ENCODE measurements around the gene C1QB. TPM values are rescaled to one million over a fixed set of nuclear protein-coding genes. Genes with fewer than 3 reads are reported as not detected.

C1QB gene
- total and polyA plus RNA-seq, 2 experiments from 2014 or later, result not detected

DNA sequence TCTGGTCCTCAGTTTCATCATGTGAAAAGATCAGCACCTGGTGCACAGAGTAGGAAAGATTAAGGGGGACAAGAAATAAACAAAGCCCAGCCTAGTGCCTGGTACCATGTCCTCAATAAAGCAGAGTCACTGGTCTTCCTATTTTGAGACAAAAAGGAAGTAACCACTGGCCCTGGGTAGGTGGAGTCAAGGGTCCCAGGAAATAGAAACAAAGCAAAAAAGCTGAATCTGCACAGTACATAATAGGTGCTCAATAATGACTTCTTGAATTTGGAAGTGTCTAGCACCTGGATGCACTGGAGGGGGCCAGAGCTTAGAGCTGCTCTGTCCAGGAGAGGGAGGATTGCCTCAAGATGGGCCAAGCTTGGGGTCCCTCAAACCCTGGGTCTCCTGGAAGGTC lies 55.7 kb downstream of the C1QB start:
- H3K27ac Mint-ChIP-seq, result no peak overlapping the region
- DNase-seq (ENCODE audit: low spot score), result no peak
- Histone ChIP-seq H3F3A (replicated peaks; ENCODE audit: low read depth) (no peaks in the 10 kb centered on the region), H3K27me3 (ENCODE audit: insufficient read depth) (peaks cover 29% of the 10 kb centered on the region), H2AFZ (no peak overlapping the region), H4K20me1 (replicated peaks; ENCODE audit: insufficient read depth) (no peaks in the 10 kb centered on the region), H3K36me3 (ENCODE audit: insufficient read depth) (no peaks in the 10 kb centered on the region), H3K79me2 (replicated peaks; ENCODE audit: insufficient read depth) (no peaks in the 10 kb centered on the region), H3K4me1 (ENCODE audit: insufficient read depth) (no peaks in the 10 kb centered on the region; the same call in 1 of the 2 replicates), H3K4me2 (no peak overlapping the region), H3K27ac (ENCODE audit: low read depth) (no peak overlapping the region), H3K4me3 (no peak overlapping the region), H3K9me2 (ENCODE audit: insufficient read depth) (no peaks in the 10 kb centered on the region)
- TF ChIP-seq EZH2 (IDR thresholded peaks at IDR 0.05; ENCODE audit: low read depth, unreplicated experiment) (no peak), CREB1 (CRISPR knock-in tag; IDR thresholded peaks at IDR 0.05; ENCODE audit: low read depth) (no peak), ZNF331 (CRISPR knock-in tag; IDR thresholded peaks at IDR 0.05; ENCODE audit: low read depth) (no peak), EZH2phosphoT487 (IDR thresholded peaks at IDR 0.05; ENCODE audit: unreplicated experiment) (no peak), NANOG (IDR thresholded peaks at IDR 0.05; ENCODE audit: borderline replicate concordance) (no peak), ZNF114 (CRISPR knock-in tag; IDR thresholded peaks at IDR 0.05) (no peak), POLR2AphosphoS5 (IDR thresholded peaks at IDR 0.05; ENCODE audit: low read depth) (no peak), JUNB (IDR thresholded peaks at IDR 0.05; ENCODE audit: unreplicated experiment) (no peak), STAT1 (IDR thresholded peaks at IDR 0.05; ENCODE audit: unreplicated experiment) (no peak)
- TF ChIP-seq, protein P1, sequence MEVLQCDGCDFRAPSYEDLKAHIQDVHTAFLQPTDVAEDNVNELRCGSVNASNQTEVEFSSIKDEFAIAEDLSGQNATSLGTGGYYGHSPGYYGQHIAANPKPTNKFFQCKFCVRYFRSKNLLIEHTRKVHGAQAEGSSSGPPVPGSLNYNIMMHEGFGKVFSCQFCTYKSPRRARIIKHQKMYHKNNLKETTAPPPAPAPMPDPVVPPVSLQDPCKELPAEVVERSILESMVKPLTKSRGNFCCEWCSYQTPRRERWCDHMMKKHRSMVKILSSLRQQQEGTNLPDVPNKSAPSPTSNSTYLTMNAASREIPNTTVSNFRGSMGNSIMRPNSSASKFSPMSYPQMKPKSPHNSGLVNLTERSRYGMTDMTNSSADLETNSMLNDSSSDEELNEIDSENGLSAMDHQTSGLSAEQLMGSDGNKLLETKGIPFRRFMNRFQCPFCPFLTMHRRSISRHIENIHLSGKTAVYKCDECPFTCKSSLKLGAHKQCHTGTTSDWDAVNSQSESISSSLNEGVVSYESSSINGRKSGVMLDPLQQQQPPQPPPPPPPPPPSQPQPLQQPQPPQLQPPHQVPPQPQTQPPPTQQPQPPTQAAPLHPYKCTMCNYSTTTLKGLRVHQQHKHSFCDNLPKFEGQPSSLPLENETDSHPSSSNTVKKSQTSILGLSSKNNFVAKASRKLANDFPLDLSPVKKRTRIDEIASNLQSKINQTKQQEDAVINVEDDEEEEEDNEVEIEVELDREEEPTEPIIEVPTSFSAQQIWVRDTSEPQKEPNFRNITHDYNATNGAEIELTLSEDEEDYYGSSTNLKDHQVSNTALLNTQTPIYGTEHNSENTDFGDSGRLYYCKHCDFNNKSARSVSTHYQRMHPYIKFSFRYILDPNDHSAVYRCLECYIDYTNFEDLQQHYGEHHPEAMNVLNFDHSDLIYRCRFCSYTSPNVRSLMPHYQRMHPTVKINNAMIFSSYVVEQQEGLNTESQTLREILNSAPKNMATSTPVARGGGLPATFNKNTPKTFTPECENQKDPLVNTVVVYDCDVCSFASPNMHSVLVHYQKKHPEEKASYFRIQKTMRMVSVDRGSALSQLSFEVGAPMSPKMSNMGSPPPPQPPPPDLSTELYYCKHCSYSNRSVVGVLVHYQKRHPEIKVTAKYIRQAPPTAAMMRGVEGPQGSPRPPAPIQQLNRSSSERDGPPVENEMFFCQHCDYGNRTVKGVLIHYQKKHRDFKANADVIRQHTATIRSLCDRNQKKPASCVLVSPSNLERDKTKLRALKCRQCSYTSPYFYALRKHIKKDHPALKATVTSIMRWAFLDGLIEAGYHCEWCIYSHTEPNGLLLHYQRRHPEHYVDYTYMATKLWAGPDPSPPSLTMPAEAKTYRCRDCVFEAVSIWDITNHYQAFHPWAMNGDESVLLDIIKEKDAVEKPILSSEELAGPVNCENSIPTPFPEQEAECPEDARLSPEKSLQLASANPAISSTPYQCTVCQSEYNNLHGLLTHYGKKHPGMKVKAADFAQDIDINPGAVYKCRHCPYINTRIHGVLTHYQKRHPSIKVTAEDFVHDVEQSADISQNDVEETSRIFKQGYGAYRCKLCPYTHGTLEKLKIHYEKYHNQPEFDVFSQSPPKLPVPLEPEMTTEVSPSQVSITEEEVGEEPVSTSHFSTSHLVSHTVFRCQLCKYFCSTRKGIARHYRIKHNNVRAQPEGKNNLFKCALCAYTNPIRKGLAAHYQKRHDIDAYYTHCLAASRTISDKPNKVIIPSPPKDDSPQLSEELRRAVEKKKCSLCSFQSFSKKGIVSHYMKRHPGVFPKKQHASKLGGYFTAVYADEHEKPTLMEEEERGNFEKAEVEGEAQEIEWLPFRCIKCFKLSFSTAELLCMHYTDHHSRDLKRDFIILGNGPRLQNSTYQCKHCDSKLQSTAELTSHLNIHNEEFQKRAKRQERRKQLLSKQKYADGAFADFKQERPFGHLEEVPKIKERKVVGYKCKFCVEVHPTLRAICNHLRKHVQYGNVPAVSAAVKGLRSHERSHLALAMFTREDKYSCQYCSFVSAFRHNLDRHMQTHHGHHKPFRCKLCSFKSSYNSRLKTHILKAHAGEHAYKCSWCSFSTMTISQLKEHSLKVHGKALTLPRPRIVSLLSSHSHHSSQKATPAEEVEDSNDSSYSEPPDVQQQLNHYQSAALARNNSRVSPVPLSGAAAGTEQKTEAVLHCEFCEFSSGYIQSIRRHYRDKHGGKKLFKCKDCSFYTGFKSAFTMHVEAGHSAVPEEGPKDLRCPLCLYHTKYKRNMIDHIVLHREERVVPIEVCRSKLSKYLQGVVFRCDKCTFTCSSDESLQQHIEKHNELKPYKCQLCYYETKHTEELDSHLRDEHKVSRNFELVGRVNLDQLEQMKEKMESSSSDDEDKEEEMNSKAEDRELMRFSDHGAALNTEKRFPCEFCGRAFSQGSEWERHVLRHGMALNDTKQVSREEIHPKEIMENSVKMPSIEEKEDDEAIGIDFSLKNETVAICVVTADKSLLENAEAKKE (CRISPR knock-in tag; IDR thresholded peaks at IDR 0.05), result no peak
- TF ChIP-seq, protein P2, sequence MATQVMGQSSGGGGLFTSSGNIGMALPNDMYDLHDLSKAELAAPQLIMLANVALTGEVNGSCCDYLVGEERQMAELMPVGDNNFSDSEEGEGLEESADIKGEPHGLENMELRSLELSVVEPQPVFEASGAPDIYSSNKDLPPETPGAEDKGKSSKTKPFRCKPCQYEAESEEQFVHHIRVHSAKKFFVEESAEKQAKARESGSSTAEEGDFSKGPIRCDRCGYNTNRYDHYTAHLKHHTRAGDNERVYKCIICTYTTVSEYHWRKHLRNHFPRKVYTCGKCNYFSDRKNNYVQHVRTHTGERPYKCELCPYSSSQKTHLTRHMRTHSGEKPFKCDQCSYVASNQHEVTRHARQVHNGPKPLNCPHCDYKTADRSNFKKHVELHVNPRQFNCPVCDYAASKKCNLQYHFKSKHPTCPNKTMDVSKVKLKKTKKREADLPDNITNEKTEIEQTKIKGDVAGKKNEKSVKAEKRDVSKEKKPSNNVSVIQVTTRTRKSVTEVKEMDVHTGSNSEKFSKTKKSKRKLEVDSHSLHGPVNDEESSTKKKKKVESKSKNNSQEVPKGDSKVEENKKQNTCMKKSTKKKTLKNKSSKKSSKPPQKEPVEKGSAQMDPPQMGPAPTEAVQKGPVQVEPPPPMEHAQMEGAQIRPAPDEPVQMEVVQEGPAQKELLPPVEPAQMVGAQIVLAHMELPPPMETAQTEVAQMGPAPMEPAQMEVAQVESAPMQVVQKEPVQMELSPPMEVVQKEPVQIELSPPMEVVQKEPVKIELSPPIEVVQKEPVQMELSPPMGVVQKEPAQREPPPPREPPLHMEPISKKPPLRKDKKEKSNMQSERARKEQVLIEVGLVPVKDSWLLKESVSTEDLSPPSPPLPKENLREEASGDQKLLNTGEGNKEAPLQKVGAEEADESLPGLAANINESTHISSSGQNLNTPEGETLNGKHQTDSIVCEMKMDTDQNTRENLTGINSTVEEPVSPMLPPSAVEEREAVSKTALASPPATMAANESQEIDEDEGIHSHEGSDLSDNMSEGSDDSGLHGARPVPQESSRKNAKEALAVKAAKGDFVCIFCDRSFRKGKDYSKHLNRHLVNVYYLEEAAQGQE (IDR thresholded peaks at IDR 0.05; ENCODE audit: unreplicated experiment), result no peak
- ATAC-seq, result no peak
- peaks cover 36% of the 10 kb centered on the region for H3K27me3 Mint-ChIP-seq (ENCODE audit: insufficient read depth, low read depth, poor library complexity)
- H3K4me1 Mint-ChIP-seq, result peaks cover 6% of the 10 kb centered on the region
- H3K4me3 Mint-ChIP-seq, result no peak overlapping the region
- no peaks in the 10 kb centered on the region for H3K36me3 Mint-ChIP-seq (ENCODE audit: low read depth)
- H3K9me3 Mint-ChIP-seq, result no peaks in the 10 kb centered on the region; the same call in 1 of the 3 replicates

Data from GM23338 (cell line).